HG02852 (cell line): Measurements from ENCODE around the gene PGAP3.

ENCODE experiments used
- ATAC-seq: cut with Tn5 transposase; IDR thresholded peaks from one replicate; pipeline ENCODE4 v1.9.1; 2021; ENCODE audit warnings: mild to moderate bottlenecking, moderate library complexity; ENCODE audit not compliant: unreplicated experiment

Gene PGAP3

DNA sequence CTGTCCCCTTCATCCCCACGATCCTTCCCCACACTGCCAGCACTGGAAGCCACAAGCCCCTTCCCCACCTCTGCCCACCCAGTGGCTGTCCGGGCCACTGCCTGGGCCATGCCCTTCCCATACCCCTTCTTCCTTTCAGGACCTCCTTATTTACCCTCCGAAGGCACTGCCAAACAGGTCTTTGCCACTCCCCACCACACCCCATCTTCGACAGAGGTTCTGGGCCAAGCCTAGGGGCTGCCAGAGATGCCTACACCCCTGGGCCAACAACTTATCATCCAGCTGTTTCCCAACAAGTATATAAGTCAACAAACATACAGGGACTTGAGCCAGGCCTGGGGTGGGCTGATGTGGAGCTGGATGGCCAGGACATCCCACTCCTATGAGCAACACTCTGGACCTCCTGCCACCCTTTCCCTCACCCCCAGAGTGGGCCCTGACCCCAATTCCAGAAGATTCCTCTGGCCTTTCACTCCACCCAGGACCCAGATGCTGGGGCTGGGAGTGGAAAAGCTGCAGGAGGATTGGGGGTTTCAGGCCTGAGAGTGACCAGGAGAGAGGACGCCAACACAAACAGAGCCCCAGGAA, 62.6 kb downstream of the PGAP3 start:
- no peak for ATAC-seq

DNA sequence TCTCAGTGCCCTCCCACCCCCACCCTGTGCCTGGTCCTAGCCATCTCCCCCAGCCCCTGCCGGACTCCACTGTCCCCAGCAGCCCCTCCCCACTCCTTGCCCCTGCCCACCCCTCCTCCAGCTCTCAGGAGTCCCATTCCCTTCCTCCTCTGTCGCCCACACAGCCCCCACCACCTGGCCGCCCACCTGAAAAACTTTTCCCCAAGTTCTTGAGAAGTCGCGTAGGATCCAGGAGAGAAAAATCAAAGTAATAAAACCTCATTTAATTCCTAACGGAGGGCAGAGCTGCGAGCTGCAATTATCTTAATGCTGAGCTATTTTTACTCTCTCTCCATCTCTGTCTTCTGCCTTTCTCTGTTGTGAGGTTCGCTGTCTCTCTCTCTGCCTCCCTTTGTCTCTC, 63.5 kb downstream of the PGAP3 start:
- no peak for ATAC-seq

DNA sequence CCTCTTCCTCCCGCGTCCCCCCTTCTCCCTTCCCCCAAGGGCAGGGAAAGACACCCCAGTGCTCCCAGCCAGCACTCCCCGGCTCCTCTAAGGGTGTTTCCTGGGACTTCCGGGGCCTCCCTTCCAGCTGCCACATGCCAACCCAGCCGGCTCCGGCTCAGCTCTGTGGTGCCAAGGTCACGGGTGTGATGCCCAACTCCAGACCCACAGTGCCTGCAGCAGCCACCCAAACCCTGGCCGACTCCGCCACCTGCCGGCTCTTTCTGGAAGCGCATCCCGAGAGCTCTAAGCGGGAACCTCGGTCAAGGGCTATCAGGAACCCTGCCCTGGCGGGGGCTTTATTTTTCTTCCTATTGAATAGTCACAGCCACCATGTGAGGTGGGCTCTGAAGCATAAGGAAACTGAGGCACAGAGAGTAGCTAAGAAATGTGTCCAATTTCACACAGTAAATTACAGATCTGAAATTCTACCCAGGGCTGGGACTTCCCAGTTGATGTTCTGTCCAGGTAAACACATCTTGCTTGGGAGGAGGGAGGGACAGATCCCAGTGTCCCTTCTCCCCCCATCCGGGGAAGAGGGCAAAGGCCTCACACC, 64.4 kb downstream of the PGAP3 start:
- no peak for ATAC-seq

DNA sequence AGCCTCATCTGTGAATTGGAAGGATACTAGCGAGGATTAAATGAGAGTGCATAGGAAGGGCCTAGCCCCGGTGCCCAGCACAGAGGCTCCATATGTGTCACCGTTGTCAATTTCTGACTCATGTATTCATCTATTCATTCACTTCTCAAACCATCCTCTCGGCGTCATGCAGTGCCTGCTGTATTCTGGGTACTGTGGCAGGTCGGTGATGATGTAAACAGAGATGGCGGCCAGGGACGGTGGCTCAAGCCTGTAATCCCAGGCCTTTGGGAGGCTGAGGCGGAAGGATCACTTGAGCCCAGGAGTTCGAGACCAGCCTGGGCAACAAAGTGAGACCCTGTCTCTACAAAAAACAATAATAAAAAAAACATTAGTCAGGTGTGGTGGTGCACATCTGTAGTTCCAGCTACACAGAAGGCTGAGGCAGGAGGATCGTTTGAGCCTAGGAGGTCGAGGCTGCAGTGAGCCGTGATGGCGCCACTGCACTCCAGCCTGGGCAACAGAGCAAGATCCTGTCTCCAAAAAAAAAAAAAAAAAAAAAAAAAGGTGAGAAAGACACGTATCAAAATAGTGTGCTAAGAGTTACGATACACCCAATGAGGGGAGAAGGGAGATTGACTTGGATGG, 65.4 kb downstream of the PGAP3 start:
- ATAC-seq: peak; percentile 33

DNA sequence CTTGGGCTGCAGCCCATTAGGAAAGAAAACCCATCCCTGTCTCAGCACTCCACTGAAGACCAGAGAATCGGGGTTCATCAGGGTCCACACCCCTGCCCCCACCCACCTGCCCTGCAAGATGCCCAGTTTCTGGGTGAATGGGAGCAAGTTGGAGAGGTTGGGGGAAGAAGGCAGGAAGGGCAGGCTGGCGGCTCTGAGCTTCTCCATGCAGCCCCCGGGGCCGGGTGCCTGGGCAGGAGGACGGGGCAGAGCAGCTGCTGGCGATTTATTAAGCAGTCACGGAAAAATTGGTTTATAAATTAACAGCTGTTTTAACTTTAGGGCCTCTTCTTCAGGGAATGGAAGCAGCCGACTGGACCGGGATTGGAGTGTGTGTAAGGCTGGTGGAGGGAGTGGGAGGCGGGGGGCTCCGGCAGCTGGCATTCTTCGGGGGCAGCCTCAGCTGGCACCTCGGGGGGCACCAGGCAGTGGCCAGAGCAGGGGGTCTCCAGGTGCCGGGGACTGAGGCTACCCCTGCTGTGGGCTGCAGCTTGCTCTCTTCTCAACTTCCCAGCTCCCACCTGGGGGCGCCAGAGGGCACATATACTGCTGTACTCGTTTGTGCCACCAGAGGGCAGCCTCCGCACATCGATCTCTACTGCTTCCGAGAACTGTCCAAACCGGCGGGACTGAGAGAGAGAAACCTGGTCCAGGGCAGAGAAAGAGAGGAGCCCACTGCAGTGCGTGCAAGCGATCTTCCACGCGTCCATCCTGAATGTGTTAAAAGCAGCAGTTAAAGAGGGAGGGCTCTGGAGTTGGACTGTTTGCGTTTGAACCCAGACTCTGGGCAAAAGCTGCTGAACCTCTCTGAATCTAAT, 66.1 kb downstream of the PGAP3 start:
- ATAC-seq: peak; percentile 53
